HG02981 (cell line): Measurements from ENCODE around the gene NPW.

ENCODE experiments used
- ATAC-seq: cut with Tn5 transposase; IDR thresholded peaks from one replicate; pipeline ENCODE4 v1.9.1; 2021; ENCODE audit warnings: mild to moderate bottlenecking, moderate library complexity; ENCODE audit not compliant: unreplicated experiment

NPW gene

GRCh38 chr16:2034696-2035430 lies 15.3 kb downstream of the NPW start:
- ATAC-seq: no peak

GRCh38 chr16:2035431-2036199 lies 16.0 kb downstream of the NPW start:
- ATAC-seq: no peak

GRCh38 chr16:2036200-2036966 lies 16.8 kb downstream of the NPW start:
- ATAC-seq: no peak

- ATAC-seq: no peak
These were observed 17.5 kb downstream of the NPW start for GRCh38 chr16:2037115-2037514.

- no peak for ATAC-seq
These were observed 18.2 kb downstream of the NPW start for GRCh38 chr16:2037647-2038381.

- ATAC-seq: no peak
These were observed 19.0 kb downstream of the NPW start for GRCh38 chr16:2038382-2039231.

- no peak for ATAC-seq
These were observed 19.9 kb downstream of the NPW start for GRCh38 chr16:2039274-2040031.

GRCh38 chr16:2040041-2040786 lies 20.6 kb downstream of the NPW start:
- ATAC-seq: no peak

GRCh38 chr16:2040787-2041522 lies 21.4 kb downstream of the NPW start:
- ATAC-seq: no peak

GRCh38 chr16:2042171-2042985 lies 22.8 kb downstream of the NPW start:
- ATAC-seq: no peak

- ATAC-seq: no peak
These were observed 23.5 kb downstream of the NPW start for GRCh38 chr16:2042986-2043666.

GRCh38 chr16:2043667-2044451 lies 24.3 kb downstream of the NPW start:
- ATAC-seq: no peak

GRCh38 chr16:2044541-2044940 lies 25.0 kb downstream of the NPW start:
- no peak for ATAC-seq

GRCh38 chr16:2045965-2046892 lies 26.6 kb downstream of the NPW start:
- no peak for ATAC-seq

GRCh38 chr16:2046893-2047329 lies 27.3 kb downstream of the NPW start:
- ATAC-seq: no peak
